ENCODE measurements around the gene RBL2. TPM values are rescaled to one million over a fixed set of nuclear protein-coding genes. Genes with fewer than 3 reads are reported as not detected.

RBL2 gene
- polyA plus RNA-seq, 1 donor (not counting 4 experiments of a cell fraction or from before 2014, with no cell fraction given), result 44.6 TPM

DNA sequence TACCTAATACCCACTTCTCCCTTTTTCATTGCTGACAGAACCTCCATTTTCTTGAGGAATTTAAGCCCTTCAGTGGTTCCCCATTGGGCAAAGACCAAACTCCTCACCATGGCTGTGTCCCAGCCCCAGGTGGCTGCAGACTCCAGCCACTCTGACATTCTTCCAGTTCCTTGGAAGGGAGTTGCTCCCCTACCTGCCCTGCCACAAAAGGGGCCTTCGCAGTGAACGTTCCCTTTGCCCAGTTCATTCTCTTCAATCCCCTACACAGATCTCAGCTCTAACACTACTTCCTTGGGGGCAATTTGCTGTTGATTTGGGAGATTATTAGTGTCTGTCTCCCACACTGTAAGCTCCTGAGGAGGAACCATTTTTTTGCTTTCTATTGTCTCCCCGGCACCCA is 72.0 kb downstream of the RBL2 start:
- Histone ChIP-seq H3K9me3 (ENCODE audit: control insufficient read depth, low read depth, low read length) (no peaks in the 10 kb centered on the region), H3K79me2 (ENCODE audit: control insufficient read depth, insufficient read depth, low read length) (no peaks in the 10 kb centered on the region), H3K4me2 (ENCODE audit: control insufficient read depth, extremely low read depth, insufficient read depth, low read depth, low read length) (no peak overlapping the region), H3K9me1 (ENCODE audit: control insufficient read depth, extremely low read depth, insufficient read depth, low read length) (no peaks in the 10 kb centered on the region), H3K27ac (ENCODE audit: control insufficient read depth, insufficient read depth, low read length) (no peak overlapping the region), H3K27me3 (ENCODE audit: control insufficient read depth, extremely low read depth, insufficient read depth, low read length) (no peaks in the 10 kb centered on the region), H3K36me3 (ENCODE audit: control insufficient read depth in 2 of 2, extremely low read depth in 1 of 2, insufficient read depth in 2 of 2, low read length in 2 of 2) (no peaks in the 10 kb centered on the region), H3K4me3 (ENCODE audit: control insufficient read depth in 2 of 3, extremely low read depth in 1 of 3, insufficient read depth in 2 of 3, low read depth in 1 of 3, low read length in 3 of 3) (no peak overlapping the region), H3K9ac (ENCODE audit: control insufficient read depth, extremely low read depth, insufficient read depth, low read length) (no peak overlapping the region), H3K4me1 (ENCODE audit: control insufficient read depth, extremely low read depth, insufficient read depth, low read length) (peaks cover 19% of the 10 kb centered on the region), H2AFZ (ENCODE audit: control insufficient read depth, low read length) (no peak overlapping the region), H4K20me1 (ENCODE audit: control insufficient read depth, extremely low read depth, insufficient read depth, low read length) (no peaks in the 10 kb centered on the region)
- no peak for DNase-seq (ENCODE audit: low read depth, low spot score)
- no peak for TF ChIP-seq EZH2 (IDR thresholded peaks at IDR 0.05; ENCODE audit: low read length)
- TF ChIP-seq, protein P1, sequence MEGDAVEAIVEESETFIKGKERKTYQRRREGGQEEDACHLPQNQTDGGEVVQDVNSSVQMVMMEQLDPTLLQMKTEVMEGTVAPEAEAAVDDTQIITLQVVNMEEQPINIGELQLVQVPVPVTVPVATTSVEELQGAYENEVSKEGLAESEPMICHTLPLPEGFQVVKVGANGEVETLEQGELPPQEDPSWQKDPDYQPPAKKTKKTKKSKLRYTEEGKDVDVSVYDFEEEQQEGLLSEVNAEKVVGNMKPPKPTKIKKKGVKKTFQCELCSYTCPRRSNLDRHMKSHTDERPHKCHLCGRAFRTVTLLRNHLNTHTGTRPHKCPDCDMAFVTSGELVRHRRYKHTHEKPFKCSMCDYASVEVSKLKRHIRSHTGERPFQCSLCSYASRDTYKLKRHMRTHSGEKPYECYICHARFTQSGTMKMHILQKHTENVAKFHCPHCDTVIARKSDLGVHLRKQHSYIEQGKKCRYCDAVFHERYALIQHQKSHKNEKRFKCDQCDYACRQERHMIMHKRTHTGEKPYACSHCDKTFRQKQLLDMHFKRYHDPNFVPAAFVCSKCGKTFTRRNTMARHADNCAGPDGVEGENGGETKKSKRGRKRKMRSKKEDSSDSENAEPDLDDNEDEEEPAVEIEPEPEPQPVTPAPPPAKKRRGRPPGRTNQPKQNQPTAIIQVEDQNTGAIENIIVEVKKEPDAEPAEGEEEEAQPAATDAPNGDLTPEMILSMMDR (optimal IDR thresholded peaks at IDR 0.05 in 1 of 3, IDR thresholded peaks at IDR 0.05 in 1 of 3, conservative IDR thresholded peaks at IDR 0.05 in 1 of 3; ENCODE audit: extremely low read depth in 1 of 3, insufficient read depth in 2 of 3, low read length in 3 of 3), result no peak
- FAIRE-seq, result no peak
- dilution Hi-C loops (cut with MboI; ENCODE audit: extremely low pct_ligation_motif_present, low sequenced_read_pairs), result no loop called here

DNA sequence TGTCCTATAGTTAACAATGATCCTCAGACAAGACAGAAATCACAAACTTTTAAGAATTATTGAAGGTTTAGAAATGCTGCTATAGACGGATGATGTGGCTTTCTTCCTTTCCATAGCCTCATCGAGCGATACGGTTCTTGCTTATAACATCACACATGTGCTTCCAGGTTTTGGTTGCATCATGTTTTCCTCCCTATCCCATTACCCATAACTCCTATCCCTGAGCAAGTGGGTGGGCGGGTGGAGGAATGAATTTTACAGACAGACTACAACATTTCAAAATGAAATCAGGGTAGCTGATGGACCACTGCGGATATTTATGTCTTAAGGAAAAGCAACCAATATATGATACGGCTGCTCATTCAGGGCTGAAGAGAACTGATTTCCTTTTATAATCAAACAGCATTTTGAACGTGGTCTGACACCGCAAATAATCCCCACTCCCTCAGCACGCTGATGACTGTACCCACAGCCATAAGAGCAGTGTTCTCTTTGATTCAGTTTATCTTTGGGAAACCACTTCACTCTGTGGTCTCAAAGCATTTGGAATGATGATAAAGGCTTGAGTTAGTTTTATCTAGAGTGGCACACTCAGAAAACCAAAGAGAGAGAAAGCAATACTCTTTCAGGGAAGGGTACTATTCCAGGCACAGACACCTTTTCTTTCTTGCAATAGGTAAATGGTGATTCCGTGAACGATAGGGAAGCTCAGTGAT is 73.4 kb downstream of the RBL2 start:
- dilution Hi-C loops (cut with MboI; ENCODE audit: extremely low pct_ligation_motif_present, low sequenced_read_pairs), result no loop called here
- Histone ChIP-seq H3K79me2 (ENCODE audit: control insufficient read depth, insufficient read depth, low read length) (no peaks in the 10 kb centered on the region), H3K4me1 (ENCODE audit: control insufficient read depth, extremely low read depth, insufficient read depth, low read length) (peaks cover 8% of the 10 kb centered on the region), H3K27ac (ENCODE audit: control insufficient read depth, insufficient read depth, low read length) (no peak overlapping the region), H3K4me3 (ENCODE audit: control insufficient read depth in 2 of 3, extremely low read depth in 1 of 3, insufficient read depth in 2 of 3, low read depth in 1 of 3, low read length in 3 of 3) (no peak overlapping the region), H3K27me3 (ENCODE audit: control insufficient read depth, extremely low read depth, insufficient read depth, low read length) (no peaks in the 10 kb centered on the region), H3K36me3 (ENCODE audit: control insufficient read depth in 2 of 2, extremely low read depth in 1 of 2, insufficient read depth in 2 of 2, low read length in 2 of 2) (no peaks in the 10 kb centered on the region), H4K20me1 (ENCODE audit: control insufficient read depth, extremely low read depth, insufficient read depth, low read length) (no peaks in the 10 kb centered on the region), H2AFZ (ENCODE audit: control insufficient read depth, low read length) (no peak overlapping the region), H3K9ac (ENCODE audit: control insufficient read depth, extremely low read depth, insufficient read depth, low read length) (no peak overlapping the region), H3K9me3 (ENCODE audit: control insufficient read depth, low read depth, low read length) (no peaks in the 10 kb centered on the region), H3K4me2 (ENCODE audit: control insufficient read depth, extremely low read depth, insufficient read depth, low read depth, low read length) (no peak overlapping the region), H3K9me1 (ENCODE audit: control insufficient read depth, extremely low read depth, insufficient read depth, low read length) (no peaks in the 10 kb centered on the region)
- TF ChIP-seq, protein P1 (optimal IDR thresholded peaks at IDR 0.05 in 1 of 3, IDR thresholded peaks at IDR 0.05 in 1 of 3, conservative IDR thresholded peaks at IDR 0.05 in 1 of 3; ENCODE audit: extremely low read depth in 1 of 3, insufficient read depth in 2 of 3, low read length in 3 of 3), result no peak
- TF ChIP-seq EZH2 (IDR thresholded peaks at IDR 0.05; ENCODE audit: low read length), result no peak
- DNase-seq (ENCODE audit: low read depth, low spot score) (no peak), FAIRE-seq (no peak)
